HG02981 (cell line): ENCODE data around the gene RNF215.

ENCODE experiments used
- ATAC-seq: cut with Tn5 transposase; IDR thresholded peaks from one replicate; pipeline ENCODE4 v1.9.1; 2021; ENCODE audit warnings: mild to moderate bottlenecking, moderate library complexity; ENCODE audit not compliant: unreplicated experiment

Gene RNF215

DNA sequence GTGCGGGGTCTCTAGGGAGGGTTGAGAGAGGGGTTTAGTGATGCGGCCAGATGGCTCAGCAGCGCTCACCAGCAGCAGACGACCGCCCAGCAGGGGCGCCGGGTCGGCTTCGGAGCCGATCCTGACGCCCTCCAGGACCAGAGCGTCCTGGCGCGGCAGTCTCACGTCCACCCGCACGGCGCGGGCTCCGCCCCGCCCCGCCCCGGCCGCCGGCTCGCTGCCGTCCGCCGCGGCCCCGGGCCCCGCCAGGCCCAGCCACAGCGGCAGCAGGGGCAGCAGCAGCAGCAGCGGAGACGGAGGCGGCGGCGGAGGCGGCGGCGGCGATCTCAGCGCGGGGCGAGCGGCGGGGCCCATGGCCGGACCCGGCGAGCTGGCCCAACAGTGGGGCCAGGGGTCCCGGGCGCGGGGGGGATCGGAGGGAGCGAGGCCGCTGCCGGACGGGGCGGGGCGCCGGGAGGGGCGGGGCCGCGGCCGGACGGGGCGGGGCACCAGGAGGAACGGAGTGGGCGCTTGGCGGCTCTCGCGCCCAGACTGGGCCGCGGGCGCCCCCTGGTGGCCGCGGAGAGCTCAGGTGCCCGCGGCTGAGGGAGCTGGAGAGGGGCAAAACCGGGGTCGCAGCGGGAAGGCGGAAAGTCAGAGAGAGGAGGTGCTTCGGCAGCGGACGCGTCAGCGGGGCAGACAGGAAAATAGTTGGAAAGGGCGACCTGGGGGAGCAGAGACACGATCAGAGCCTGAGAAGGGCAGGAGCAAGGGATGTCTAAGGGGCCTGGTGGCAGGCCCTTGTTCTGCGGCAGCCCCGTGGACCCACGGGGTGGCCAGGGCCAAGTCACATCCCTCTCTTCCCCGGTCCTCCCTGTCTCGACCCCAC is at the start of gene RNF215:
Gene RNF215 (minus strand): TSS at position 452 of the 868 bp plus-strand sequence. CDS start 98 bp downstream, at position 354.
- ATAC-seq = peak; percentile 71

GRCh38 chr22:30436196-30436595 is 49.0 kb upstream of the RNF215 start:
- ATAC-seq = no peak

GRCh38 chr22:30435674-30436126 is 48.5 kb upstream of the RNF215 start:
- no peak for ATAC-seq

- no peak for ATAC-seq
Measured at GRCh38 chr22:30434843-30435242, 47.6 kb upstream of the RNF215 start.

GRCh38 chr22:30433773-30434172 is 46.6 kb upstream of the RNF215 start:
- no peak for ATAC-seq

GRCh38 chr22:30433227-30433626 is 46.0 kb upstream of the RNF215 start:
- ATAC-seq = no peak

GRCh38 chr22:30432520-30432919 is 45.3 kb upstream of the RNF215 start:
- no peak for ATAC-seq

DNA sequence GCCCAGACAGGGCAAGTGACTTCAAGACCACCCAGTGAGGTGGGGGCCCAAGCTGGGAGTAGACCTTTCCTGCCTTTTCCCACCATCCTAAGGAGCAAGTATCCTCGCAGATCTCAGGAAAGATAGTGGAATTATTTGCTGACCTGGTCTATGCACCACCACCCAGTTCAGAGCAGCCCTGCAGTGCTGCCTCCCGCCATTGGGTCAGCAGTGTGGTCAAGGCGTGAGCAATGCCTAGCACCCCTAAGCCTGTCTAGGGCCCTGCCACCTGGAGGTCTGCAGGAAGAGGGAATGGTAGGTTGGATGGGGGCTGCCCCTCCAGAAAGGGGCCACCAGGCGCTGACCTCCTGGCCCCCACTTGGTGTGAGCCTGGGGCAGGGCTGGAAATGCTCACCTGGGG is 44.9 kb upstream of the RNF215 start:
- no peak for ATAC-seq

- ATAC-seq = no peak
Measured at GRCh38 chr22:30430933-30431332, 43.7 kb upstream of the RNF215 start.

DNA sequence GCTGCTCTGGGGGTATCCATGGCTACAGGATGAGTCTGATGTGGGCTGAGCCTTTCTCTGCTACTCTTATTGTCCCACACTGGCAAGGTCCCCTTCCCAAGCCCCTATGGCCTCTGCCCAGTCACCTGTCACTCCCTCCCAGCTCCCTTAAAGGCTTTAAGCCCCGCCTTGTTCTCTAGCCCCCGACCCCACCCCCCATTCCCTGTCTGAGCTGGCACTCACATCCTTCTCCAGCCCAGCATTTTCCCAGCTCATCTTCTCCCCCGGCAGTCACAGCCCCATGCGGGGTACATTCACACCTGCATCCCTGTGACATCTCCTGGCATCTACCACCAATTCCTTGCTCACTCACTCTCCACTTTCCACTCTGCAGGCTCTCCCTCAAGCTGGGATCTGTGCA is 42.7 kb upstream of the RNF215 start:
- no peak for ATAC-seq

- no peak for ATAC-seq
Measured at GRCh38 chr22:30427871-30428270, 40.7 kb upstream of the RNF215 start.

DNA sequence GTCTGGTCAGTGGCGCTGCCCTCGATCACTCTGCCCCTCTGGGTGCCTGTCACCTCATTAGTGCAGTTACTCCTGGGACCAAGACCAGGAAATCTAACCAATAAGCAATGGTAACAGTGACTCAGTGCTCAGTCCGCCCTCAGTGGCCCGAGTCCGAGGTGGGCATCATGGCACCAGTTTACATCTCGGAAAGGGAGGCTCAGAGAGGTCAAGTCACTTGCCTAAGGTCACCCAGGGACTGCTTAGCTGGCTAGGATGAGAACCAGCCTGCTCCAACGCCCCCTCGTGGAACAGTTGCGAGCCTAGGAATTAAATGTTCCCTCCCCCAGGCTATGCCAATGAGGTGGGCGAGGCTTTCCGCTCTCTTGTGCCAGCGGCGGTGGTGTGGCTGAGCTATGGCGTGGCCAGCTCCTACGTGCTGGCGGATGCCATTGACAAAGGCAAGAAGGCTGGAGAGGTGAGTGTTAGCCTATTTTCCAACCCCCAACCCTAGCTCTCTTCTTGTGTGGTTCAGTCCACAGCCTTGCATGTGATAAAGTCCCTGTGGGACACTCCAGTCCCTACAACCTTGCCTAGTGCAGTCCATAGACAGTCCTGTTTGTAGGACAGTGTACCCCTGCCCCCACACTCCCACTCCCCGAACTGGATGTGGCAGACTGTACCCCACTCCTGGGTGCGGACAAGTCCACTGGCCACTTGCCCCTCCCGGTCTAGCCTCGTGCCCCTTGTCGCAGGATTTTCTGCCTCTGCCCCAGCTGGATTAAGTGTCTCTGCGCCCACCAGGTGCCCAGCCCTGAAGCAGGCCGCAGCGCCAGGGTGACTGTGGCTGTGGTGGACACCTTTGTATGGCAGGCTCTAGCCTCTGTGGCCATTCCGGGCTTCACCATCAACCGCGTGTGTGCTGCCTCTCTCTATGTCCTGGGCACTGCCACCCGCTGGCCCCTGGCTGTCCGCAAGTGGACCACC is 39.5 kb upstream of the RNF215 start:
- ATAC-seq = no peak

- ATAC-seq = no peak
Measured at GRCh38 chr22:30425616-30426387, 38.6 kb upstream of the RNF215 start, which contains the start of gene MTFP1. Gene MTFP1, plus strand, starts transcription at chr22:30425768. Its CDS starts 112 bp downstream, at chr22:30425880.

GRCh38 chr22:30425327-30425615 is 38.1 kb upstream of the RNF215 start:
- ATAC-seq = no peak

- no peak for ATAC-seq
Measured at GRCh38 chr22:30424534-30425326, 37.5 kb upstream of the RNF215 start.

DNA sequence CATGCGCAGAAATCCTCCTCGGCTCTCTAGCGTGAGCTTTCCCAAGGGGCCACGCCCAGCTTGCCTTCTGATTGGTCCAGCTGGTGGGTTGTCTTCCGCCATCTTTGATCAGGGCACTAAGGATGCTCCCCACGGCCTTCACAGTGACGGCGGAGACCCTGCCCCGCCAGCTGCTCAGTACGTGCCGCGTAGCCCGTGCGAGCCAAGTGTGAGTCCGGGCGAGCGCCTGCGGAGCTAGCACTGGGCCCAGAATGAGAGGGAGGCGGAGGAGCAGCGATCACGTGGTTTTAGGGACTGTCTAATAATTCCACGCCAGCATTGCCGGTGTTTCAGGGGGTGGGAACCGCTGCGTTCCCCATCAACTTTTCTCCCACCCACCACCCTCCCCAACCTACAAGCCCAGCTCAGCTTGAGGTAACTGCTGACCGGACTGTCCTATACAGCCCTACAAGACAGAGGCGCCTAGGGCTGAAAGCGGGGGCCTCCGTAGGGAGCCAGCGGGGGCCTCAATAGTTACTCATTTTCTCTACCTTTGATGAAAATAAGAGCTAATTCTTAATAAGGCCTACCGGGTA is 36.8 kb upstream of the RNF215 start:
- peak; percentile 85 for ATAC-seq

DNA sequence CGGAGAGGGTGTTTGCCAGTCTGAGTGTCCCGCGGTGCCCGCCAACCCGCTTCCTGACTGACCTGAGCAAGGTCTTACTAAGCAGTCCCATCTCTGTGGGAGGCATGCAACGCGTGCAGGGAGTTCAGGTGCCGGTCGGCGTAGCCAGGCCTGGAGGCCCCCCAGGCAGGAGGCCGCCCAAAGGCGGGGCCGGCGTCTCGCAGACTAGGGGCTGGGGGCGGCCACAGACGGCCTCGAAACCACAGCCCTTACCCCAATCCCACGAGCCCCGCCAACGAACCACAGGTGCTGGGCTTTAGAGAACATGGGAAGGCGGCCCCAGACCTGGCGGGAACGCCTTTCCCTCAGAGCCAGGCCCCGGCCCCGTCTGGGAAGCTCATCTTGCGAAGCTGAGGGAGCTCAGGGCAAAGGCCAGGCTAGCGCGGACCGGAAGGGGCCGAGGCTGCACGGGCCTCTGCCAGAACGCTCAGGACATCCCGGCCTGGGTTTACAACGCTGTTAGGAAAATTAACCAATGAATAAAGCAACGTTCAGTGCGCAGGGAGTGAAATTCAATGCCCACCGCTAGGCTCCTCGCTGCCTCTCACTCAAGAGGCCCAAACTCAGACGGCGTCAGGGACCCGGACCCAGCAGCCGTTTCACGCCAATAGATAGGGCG is 36.2 kb upstream of the RNF215 start:
- peak; percentile 22 for ATAC-seq

DNA sequence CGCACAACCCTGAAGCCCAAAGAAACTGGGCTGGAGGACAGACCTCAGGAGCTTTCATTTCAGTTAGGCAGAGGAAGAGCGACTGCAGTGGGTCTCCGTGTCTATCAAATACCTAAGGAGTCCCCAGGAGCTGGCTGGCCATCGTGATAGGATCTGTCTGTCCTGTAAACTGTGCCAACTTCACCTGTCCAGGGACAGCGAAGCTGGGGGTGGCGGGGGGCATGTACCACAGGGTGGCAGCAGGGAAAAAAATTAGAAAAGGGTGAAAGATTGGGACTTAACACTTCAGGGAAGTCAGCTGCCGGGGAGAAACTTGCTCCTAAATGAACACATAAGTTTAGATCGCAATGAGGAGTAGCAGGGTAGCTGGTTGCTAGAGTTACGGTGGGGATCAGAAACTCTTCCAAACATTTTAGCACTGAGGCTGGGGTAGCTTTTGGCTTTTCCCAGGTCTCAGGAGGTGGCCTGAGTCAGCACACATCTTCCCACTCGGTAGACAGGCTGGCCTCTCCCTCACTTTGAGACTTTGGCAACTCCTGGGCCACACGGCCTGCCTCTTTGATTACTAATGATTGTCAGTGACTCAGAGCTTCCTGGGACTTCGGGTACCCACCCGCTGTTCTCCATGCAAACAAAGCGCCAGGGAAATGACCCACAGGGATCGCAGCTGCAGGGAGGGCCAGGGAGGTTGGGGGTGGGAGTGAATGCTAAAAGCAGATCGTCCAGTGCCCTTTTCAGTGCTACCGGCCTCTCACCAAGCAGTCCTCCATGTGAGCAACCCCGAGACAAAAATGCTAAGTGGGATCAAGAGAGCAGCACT is 35.5 kb upstream of the RNF215 start:
- ATAC-seq = no peak
